GM18868 (cell line): Measurements from ENCODE around the gene BSND.

ENCODE experiments used
- ATAC-seq: cut with Tn5 transposase; IDR thresholded peaks from one replicate; pipeline ENCODE4 v1.9.1; 2021; ENCODE audit warnings: mild to moderate bottlenecking, moderate library complexity; ENCODE audit not compliant: unreplicated experiment

Gene BSND

DNA sequence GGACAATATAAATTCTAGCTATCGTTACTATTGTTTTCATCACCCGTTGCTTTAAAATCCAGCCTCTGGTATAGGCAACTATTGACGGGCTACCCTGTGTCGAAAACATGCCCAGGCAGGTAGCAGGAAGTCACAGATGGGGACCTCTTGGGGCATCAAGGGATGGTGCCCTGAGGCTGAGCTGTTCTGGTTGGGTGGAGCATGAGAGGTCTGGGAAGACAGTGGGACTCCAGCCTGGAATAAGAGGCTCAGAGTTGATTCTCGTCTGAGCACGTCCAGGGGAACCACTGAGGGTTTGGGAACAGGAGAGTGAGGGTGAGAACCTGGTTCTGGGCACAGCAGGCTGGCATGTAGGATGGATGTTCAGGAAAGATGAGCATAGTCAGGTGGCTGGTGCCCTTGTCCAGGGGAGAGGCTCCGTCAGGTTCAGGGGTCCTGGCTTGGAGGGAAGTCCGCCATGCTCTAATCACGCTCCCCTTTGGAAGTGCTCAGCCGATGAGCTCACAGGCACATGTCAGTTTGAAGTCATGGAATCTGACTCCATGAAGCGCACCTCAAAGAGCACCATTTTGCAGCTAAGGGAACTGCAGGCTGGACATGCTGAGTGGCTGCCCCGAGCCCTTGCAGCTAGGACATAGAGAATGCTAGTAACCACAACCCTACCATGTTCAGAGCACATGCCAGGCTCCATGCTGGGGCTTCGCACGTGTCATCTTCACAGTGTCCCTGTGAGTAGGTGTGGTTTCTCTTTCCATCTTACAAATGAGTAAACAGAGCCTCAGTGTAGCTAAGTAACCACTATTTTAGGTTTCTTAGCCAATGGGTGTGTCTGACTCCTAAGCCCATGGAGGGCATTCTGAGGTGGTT lies 61.6 kb downstream of the BSND start:
- peak; percentile 61 for ATAC-seq

DNA sequence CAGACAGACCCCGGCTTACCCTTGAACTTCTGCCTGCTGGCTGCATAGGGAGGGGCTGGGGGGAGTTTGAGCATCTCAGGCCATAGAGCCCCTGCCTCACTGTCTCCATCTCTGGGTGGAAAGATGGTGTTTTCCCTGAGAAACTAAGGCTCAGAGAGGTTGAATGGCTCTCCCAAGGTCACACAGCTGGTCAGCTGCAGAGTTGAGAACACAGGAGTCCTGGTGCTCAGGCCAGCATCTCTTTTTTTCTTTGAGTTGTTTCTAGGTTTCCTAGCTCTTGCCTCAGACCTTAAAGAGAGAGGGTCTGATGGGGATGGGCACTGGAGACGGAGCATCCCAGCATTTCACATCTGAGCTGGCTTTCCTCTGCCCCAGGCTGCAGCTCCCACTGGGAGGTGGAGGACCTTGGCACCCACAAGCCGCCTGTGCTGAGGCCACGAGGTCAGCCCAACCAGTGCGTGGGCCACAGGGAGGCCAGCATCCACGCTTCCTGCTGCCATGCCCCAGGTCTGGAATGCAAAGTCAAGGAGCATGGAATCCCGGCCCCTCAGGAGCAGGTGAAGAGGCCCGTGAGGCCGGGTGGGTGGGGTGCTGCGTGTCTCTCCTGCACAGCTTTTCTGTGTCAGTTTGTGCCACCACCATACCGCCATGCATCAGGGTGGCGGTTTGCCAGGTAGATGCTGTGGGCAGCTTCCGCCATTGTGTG lies 62.4 kb downstream of the BSND start:
- no peak for ATAC-seq
